HG03520 (cell line): ENCODE measurements around the gene ZBTB12.
A peak's percentile ranks its signal among the peaks of the same experiment; 100 is the strongest.
"Not testable (repeated sequence)": the region's sequence is repeated elsewhere in the genome, so short reads cannot be mapped to it uniquely, and the experiment has no call there.

Experiments used
- ATAC-seq: cut with Tn5 transposase; IDR thresholded peaks from one replicate; pipeline ENCODE4 v1.9.1; 2021; ENCODE audit warnings: mild to moderate bottlenecking, moderate library complexity; ENCODE audit not compliant: unreplicated experiment

Gene ZBTB12

GRCh38 chr6:31877125-31877650, 24.7 kb downstream of the ZBTB12 start:
- no peak for ATAC-seq

GRCh38 chr6:31876357-31876756, 25.5 kb downstream of the ZBTB12 start:
- ATAC-seq: no peak

- no peak for ATAC-seq
Measured at GRCh38 chr6:31875877-31876276, 26.0 kb downstream of the ZBTB12 start.

DNA sequence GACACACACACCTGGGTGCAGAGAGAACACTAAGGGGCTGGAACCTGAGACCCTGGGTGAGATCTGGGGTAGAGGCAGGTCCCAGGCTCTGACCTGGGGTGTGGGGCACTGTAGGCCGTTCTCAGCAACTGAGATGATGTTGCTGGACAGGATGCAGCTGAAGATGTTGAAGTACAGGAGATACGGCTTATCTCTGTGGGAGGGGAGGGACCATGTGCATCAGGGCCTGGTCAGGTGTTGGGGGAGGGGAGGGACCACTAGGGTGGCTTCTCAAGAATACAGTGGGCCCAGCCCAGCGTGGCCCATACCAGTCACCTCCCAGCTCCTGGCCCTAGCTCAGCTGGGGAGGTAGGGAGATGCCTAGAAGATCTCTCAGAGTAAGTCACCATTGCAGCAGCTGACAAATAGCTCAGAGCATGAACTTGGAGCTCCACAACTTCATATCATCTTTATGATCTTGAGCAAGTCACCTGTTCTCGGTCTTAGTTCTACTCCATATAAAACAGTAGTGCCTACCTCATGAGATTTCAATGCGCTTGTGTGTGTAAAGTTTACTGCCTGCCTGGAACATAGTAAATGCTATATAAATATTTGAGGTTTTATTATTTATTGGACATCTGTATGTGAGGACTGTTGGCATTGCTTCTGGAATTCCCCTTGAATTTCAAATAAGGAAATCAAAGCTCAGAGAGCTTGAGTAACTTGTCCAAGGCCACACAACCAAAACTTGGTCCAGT, 26.9 kb downstream of the ZBTB12 start:
- no peak for ATAC-seq

DNA sequence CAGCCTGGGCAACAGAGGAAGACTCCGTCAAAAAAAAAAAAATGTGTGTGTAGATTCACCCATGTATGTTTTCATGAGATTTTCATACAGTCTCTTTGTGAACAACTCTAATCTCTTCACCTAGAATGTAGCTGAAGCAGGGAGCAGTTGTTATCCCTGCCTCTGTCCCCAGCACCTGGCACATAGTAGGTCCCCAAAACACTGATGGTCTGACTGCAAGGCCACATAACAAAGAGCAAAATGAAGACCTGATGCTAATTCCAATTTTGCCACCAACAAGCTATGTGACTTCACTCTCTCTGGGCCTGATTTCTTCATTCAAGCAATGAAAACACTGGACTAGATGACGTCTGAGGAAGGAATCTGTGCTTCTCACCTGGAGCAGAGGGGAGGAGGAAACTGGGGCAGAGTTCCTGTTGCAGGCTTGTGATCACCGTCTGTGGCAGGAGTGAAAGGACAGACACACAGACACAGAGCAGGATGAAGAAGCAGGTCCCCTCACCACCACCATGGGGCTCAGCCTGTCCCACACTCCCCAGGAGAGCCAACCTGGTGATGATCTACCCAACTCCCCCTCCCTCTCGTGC, 27.7 kb downstream of the ZBTB12 start:
- no peak for ATAC-seq

- no peak for ATAC-seq
Measured at GRCh38 chr6:31871046-31871659, 30.7 kb downstream of the ZBTB12 start.

GRCh38 chr6:31870385-31870921, 31.4 kb downstream of the ZBTB12 start:
- no peak for ATAC-seq

DNA sequence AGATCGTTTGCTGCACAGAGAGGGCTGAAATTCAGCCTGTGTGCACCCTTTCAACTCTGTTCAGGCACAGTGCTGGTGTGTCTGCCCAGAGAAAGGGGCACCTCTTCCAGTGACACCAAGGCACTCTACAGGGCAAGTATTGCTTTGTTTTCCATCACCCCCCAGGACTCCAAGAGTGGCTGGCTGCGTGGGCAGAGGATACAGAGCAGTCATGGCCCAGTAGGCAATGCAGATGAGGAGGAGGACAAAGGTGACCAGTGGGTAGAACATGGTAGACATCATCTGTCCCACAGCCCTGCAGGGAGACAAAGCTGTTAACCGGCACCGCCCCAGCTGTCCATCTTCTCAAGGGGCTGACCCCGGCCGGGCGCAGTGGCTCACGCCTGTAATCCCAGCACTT, 32.5 kb downstream of the ZBTB12 start:
- no peak for ATAC-seq

GRCh38 chr6:31868658-31868971, 33.3 kb downstream of the ZBTB12 start:
- ATAC-seq: not testable (repeated sequence)

- ATAC-seq: no peak
Measured at GRCh38 chr6:31865205-31866118, 36.4 kb downstream of the ZBTB12 start.

DNA sequence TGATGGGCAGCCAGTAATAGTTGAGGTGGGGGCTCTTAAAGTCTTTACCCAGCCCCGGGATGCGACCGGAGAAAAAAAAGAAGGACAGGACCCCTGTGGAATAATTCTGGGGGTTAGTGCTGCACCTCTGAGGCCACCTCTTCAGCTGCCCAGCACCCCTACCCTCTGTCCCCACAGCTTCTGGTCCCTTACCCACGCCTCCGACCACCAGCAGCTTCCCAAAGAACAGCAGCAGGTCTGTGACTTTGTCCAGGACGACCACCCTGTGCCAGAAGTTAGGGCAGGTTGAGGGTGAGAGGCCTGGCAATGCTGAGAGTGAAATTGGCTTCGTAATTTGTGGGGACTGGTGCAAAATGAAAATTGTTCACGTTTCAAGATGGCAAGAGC, 37.1 kb downstream of the ZBTB12 start:
- no peak for ATAC-seq

DNA sequence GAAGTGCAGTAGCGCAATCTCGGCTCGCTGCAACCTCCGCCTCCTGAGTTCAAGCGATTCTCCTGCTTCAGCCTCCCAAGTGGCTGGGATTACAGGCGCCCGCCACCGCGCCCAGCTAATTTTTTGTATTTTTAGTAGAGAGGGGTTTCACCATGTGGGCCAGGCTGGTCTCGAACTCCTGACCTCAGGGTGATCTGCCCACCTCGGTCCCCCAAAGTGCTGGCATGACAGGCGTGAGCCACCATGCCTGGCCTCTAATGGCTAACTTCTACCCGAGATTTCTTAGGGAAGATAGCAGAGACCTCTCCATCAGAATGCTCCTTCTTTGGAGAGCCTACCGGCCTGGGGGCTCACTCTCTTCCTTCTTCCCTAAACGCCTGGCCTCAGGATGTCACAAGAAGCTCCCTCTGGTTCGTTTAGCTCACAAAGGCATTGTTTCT, 37.7 kb downstream of the ZBTB12 start:
- not testable (repeated sequence) for ATAC-seq

- peak; percentile 83 for ATAC-seq
Measured at GRCh38 chr6:31862344-31863235, 39.3 kb downstream of the ZBTB12 start, which contains the start of gene NEU1. Gene NEU1, minus strand, starts transcription at chr6:31862821. Its CDS starts 45 bp downstream, at chr6:31862776.

DNA sequence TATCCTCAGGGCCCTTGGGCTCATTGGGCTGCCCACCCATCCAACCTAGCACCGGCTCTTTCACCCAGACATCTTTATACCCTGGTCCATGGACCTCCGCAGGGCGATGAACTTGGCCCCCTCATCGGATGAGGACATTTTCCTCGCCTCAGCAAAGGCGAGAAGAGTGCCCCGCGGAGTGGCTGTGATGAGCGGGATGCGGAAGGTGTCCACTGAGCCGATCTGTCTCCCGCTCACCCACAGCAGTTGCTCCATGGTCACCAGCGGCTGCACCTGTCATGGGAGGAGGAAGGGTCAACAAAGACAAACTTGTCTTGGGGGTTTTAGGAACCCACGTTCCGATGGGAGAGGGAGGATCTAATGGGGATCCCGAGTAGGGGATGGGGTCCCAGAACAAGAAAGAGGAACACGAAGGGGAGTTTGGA, 40.0 kb downstream of the ZBTB12 start:
- no peak for ATAC-seq

- no peak for ATAC-seq
Measured at GRCh38 chr6:31861150-31861549, 40.7 kb downstream of the ZBTB12 start.

DNA sequence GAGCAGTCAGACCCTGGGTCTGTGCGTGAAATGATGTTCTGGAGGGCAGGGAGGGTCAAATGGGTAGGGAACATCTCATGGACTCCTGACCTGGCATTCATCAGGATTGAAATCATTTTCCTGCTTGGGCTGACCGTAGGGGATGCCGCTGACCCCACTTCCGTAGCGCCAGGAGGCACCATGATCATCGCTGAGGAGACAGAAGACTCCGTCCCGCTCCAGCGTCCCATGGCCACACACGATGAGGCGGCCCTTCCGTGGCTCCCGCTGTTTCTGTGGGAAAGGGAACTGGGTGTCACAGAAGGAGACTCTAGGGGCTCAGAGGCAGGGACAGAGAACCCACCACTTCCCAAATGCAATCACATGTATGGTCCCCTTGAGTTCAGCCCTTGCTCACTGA, 41.5 kb downstream of the ZBTB12 start:
- ATAC-seq: no peak

DNA sequence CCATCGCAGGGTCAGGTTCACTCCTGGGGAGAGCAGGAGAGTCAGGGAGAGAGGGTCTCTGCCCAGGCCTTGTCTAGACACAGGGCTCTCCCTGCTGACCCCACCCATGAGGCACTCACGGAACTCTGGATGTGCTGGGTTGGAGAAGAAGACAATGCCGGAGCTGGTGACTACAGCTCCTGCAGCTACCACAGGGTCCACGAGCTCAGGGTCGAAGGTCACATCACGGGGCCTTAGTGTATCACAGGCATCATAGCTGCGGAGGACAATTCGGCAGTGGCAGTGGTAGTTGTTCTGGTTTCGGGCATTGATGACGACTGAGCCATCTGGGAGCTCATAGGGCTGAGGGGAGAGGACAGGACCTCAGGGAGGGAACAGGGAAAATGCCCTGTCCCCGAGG, 42.0 kb downstream of the ZBTB12 start:
- no peak for ATAC-seq

GRCh38 chr6:31858707-31859106, 43.2 kb downstream of the ZBTB12 start:
- ATAC-seq: no peak

DNA sequence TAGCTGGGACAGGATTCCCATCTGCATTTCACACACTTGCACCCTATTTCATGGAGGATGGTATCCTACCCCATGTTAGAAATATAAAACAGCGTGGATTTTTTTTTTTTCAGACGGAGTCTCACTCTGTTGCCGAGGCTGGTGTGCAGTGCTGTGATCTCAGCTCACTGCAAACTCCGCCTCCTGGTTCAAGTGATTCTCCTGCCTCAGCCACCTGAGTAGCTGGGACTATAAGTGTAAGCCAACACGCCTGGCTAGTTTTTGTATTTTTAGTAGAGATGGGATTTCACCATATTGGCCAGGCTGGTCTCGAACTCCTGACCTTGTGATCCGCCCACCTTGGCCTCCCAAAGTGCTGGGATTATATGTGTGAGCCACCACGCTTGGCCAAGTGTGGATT, 44.1 kb downstream of the ZBTB12 start:
- not testable (repeated sequence) for ATAC-seq
